GM23338 (cell line): ENCODE results near the gene FBXO31. TPM values are rescaled to one million over a fixed set of nuclear protein-coding genes. Genes with fewer than 3 reads are reported as not detected.

ENCODE experiments used
- ATAC-seq: fragments of 200-7000 bp; cut with Tn5 transposase; 3 replicates; pipeline ENCODE4 v1.9.1; 2020
- DNase-seq: peaks from one replicate; pipeline ENCODE4 v3.0.0-alpha.2; 2015; ENCODE audit warnings: low spot score
- H2AFZ ChIP-seq: fragments of 200-600 bp; sonication (generic); 2 replicates; pipeline ENCODE4 v1.8.0; 2016; ENCODE audit warnings: antibody characterized with exemption, mild to moderate bottlenecking, moderate library complexity
- H3F3A ChIP-seq: fragments of 200-600 bp; sonication (generic); replicated peaks from 2 replicates; pipeline ENCODE4 v1.8.0; 2017; ENCODE audit warnings: antibody characterized with exemption, mixed run types, low read depth
- H3K27ac ChIP-seq: fragments of 200-600 bp; sonication (generic); 2 replicates; pipeline ENCODE4 v1.6.1; 2016; ENCODE audit warnings: low read depth
- H3K27me3 ChIP-seq: fragments of 200-600 bp; sonication (generic); 2 replicates; pipeline ENCODE4 v1.8.0; 2016; ENCODE audit warnings: mild to moderate bottlenecking, mixed run types, moderate library complexity; ENCODE audit not compliant: insufficient read depth
- H3K36me3 ChIP-seq: fragments of 200-600 bp; sonication (generic); 2 replicates; pipeline ENCODE4 v1.8.0; 2016; ENCODE audit warnings: mild to moderate bottlenecking; ENCODE audit not compliant: insufficient read depth
- H3K4me1 ChIP-seq: fragments of 200-600 bp; sonication (generic); 2 replicates; pipeline ENCODE4 v1.8.0; 2016; ENCODE audit warnings: mild to moderate bottlenecking, moderate library complexity; ENCODE audit not compliant: insufficient read depth
- H3K4me2 ChIP-seq: fragments of 200-600 bp; sonication (generic); 2 replicates; pipeline ENCODE4 v1.7.1; 2017; ENCODE audit warnings: mixed run types
- H3K4me3 ChIP-seq: fragments of 200-600 bp; sonication (generic); 2 replicates; pipeline ENCODE4 v1.6.1; 2016; ENCODE audit warnings: mixed run types
- H3K79me2 ChIP-seq: fragments of 200-600 bp; sonication (generic); replicated peaks from 2 replicates; pipeline ENCODE4 v1.8.0; 2017; ENCODE audit warnings: mild to moderate bottlenecking; ENCODE audit not compliant: insufficient read depth
- H3K9me2 ChIP-seq: fragments of 200-600 bp; sonication (generic); 2 replicates; pipeline ENCODE4 v1.8.0; 2017; ENCODE audit not compliant: insufficient read depth
- H4K20me1 ChIP-seq: fragments of 200-600 bp; sonication (generic); replicated peaks from 2 replicates; pipeline ENCODE4 v1.8.0; 2017; ENCODE audit warnings: mild to moderate bottlenecking; ENCODE audit not compliant: insufficient read depth
- H3K27ac Mint-ChIP-seq: 2 replicates; pipeline ENCODE4 v1.8.0; 2020; ENCODE audit warnings: inconsistent platforms, mild to moderate bottlenecking, moderate library complexity, mixed read lengths
- H3K27me3 Mint-ChIP-seq: 3 replicates; pipeline ENCODE4 v1.8.0; 2022; ENCODE audit warnings: low read depth, mild to moderate bottlenecking, moderate library complexity, mixed read lengths, inconsistent platforms; ENCODE audit not compliant: insufficient read depth, poor library complexity
- H3K36me3 Mint-ChIP-seq: 3 replicates; pipeline ENCODE4 v1.8.0; 2021; ENCODE audit warnings: low read depth, mild to moderate bottlenecking, inconsistent platforms, moderate library complexity, mixed read lengths
- H3K4me1 Mint-ChIP-seq: 3 replicates; pipeline ENCODE4 v1.8.0; 2020; ENCODE audit warnings: mild to moderate bottlenecking, inconsistent platforms, mixed read lengths
- H3K4me3 Mint-ChIP-seq: 3 replicates; pipeline ENCODE4 v1.8.0; 2021; ENCODE audit warnings: moderate library complexity, mild to moderate bottlenecking, inconsistent platforms, mixed read lengths
- H3K9me3 Mint-ChIP-seq: 3 replicates; pipeline ENCODE4 v1.8.0; 2020; ENCODE audit warnings: moderate library complexity, mild to moderate bottlenecking, inconsistent platforms, mixed read lengths
- CREB1 ChIP-seq: fragments of 250-450 bp; sonication (Bioruptor Pico); IDR thresholded peaks from 2 replicates; pipeline ENCODE4 v1.5.0; 2020; ENCODE audit warnings: low read depth, mild to moderate bottlenecking, moderate library complexity
- EZH2 ChIP-seq: fragments of 200-600 bp; sonication (generic); IDR thresholded peaks from one replicate; pipeline ENCODE4 v1.8.0; 2017; ENCODE audit warnings: antibody characterized with exemption, mild to moderate bottlenecking, low read depth; ENCODE audit not compliant: unreplicated experiment
- EZH2phosphoT487 ChIP-seq: fragments of 200-600 bp; sonication (generic); IDR thresholded peaks from one replicate; pipeline ENCODE4 v1.8.1; 2018; ENCODE audit warnings: antibody characterized with exemption; ENCODE audit not compliant: unreplicated experiment
- JUNB ChIP-seq: IDR thresholded peaks from one replicate; pipeline ENCODE4 v1.6.1; 2016; ENCODE audit warnings: antibody characterized with exemption; ENCODE audit not compliant: unreplicated experiment
- NANOG ChIP-seq: IDR thresholded peaks from 2 replicates; pipeline ENCODE4 v1.6.1; 2016; ENCODE audit warnings: antibody characterized with exemption, borderline replicate concordance
- POLR2AphosphoS5 ChIP-seq: IDR thresholded peaks from 2 replicates; pipeline ENCODE4 v1.6.1; 2016; ENCODE audit warnings: antibody characterized with exemption, low read depth
- REST ChIP-seq: IDR thresholded peaks from one replicate; pipeline ENCODE4 v1.6.1; 2018; ENCODE audit warnings: antibody characterized with exemption; ENCODE audit not compliant: unreplicated experiment
- STAT1 ChIP-seq: IDR thresholded peaks from one replicate; pipeline ENCODE4 v1.6.1; 2016; ENCODE audit warnings: antibody characterized with exemption; ENCODE audit not compliant: unreplicated experiment
- ZNF114 ChIP-seq: fragments of 250-450 bp; sonication (Bioruptor Pico); IDR thresholded peaks from 2 replicates; pipeline ENCODE4 v1.5.0; 2020; ENCODE audit warnings: mild to moderate bottlenecking, moderate library complexity
- ZNF331 ChIP-seq: fragments of 250-450 bp; sonication (Bioruptor Pico); IDR thresholded peaks from 2 replicates; pipeline ENCODE4 v1.5.0; 2020; ENCODE audit warnings: low read depth, mild to moderate bottlenecking, moderate library complexity
- ZNF462 ChIP-seq: fragments of 250-450 bp; sonication (Bioruptor Pico); IDR thresholded peaks from 2 replicates; pipeline ENCODE4 v1.5.0; 2020; ENCODE audit warnings: mild to moderate bottlenecking, moderate library complexity
- polyA plus RNA-seq: library from polyadenylated mRNA; unstranded; fragments of >200 nt; fragmentation: Nextera tagmentation; extraction: Ambion mirVana; gene quantifications from 2 replicates; pipeline ENCODE4 v1.2.1, GENCODE V29; 2016
- total RNA-seq: library from RNA; depleted of rRNA; stranded (reverse); fragments of >200 nt; shearing (Covaris generic); gene quantifications from 2 replicates; pipeline ENCODE4 v1.2.3, GENCODE V29; 2014
- TF ChIP-seq, protein P1 (sequence below): IDR thresholded peaks from 2 replicates; pipeline ENCODE4 v1.6.1; 2016; ENCODE audit warnings: antibody characterized with exemption
- TF ChIP-seq, protein P2 (sequence below), 2 experiments: fragments of 200-600 bp in 1 of 2; sonication (generic) in 1 of 2; conservative IDR thresholded peaks; 2 replicates each; pipeline versions ENCODE4 v1.5.1 to v1.6.1; 2016 to 2017; ENCODE audit warnings: antibody characterized with exemption in 2 of 2, low read depth in 2 of 2, mild to moderate bottlenecking in 2 of 2, moderate library complexity in 1 of 2

The FBXO31 gene
- total and polyA plus RNA-seq, 2 experiments from 2014 or later, result 7.0 to 23.8 TPM

DNA sequence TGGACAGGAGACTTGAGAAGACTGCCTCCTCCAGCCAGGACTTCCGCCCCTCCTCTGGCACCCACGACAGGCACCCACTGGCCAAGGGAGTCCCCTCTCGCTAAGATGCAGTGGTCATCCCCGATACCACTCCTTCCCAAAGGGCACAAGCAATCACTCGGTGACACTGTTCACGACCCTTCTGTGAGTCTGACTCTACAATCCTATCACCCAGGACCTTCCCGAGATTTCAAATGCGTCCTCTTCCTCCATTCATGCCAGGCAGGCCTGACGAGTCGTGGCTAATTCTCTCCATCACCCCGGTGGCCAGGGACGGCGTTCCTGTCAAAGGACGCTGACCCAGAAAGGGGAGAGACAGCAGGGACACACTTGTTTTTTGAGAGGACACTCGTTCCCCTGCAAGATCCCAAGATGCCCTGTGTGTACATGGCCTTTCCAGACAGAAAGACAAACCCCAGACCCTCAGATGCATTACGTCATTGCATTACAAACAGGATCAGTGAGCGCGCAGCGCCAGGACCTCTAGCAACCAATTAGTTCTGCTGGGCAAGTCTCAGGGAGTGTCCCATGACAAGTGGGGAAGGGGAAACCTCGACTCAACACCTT lies 12.2 kb downstream of the FBXO31 start:
- H3K27me3 ChIP-seq, result no peaks in the 10 kb centered on the region
- peaks cover 87% of the 10 kb centered on the region for H3K79me2 ChIP-seq
- no peaks in the 10 kb centered on the region for H3K9me2 ChIP-seq
- no peak overlapping the region for H2AFZ ChIP-seq
- DNase-seq (no peak), ATAC-seq (no peak)
- no peak overlapping the region for H3K4me2 ChIP-seq
- H3K27ac ChIP-seq, result no peak overlapping the region
- no peaks in the 10 kb centered on the region for H3K36me3 ChIP-seq
- no peaks in the 10 kb centered on the region for H3K27me3 Mint-ChIP-seq
- H3K4me1 ChIP-seq, result no peaks in the 10 kb centered on the region
- peaks cover 24% of the 10 kb centered on the region for H3K4me1 Mint-ChIP-seq
- H3F3A ChIP-seq, result no peaks in the 10 kb centered on the region
- TF ChIP-seq ZNF462 (CRISPR knock-in tag), result no peak
- TF ChIP-seq POLR2AphosphoS5, result no peak
- TF ChIP-seq CREB1 (CRISPR knock-in tag), result no peak
- TF ChIP-seq EZH2phosphoT487, result no peak
- no peak for TF ChIP-seq JUNB
- TF ChIP-seq, protein P1, sequence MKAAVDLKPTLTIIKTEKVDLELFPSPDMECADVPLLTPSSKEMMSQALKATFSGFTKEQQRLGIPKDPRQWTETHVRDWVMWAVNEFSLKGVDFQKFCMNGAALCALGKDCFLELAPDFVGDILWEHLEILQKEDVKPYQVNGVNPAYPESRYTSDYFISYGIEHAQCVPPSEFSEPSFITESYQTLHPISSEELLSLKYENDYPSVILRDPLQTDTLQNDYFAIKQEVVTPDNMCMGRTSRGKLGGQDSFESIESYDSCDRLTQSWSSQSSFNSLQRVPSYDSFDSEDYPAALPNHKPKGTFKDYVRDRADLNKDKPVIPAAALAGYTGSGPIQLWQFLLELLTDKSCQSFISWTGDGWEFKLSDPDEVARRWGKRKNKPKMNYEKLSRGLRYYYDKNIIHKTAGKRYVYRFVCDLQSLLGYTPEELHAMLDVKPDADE, result no peak
- TF ChIP-seq EZH2, result no peak
- no peak for TF ChIP-seq ZNF331
- no peak for TF ChIP-seq ZNF114 (CRISPR knock-in tag)
- no peak for TF ChIP-seq REST
- TF ChIP-seq NANOG, result no peak
- no peak for TF ChIP-seq STAT1
- TF ChIP-seq, protein P2, sequence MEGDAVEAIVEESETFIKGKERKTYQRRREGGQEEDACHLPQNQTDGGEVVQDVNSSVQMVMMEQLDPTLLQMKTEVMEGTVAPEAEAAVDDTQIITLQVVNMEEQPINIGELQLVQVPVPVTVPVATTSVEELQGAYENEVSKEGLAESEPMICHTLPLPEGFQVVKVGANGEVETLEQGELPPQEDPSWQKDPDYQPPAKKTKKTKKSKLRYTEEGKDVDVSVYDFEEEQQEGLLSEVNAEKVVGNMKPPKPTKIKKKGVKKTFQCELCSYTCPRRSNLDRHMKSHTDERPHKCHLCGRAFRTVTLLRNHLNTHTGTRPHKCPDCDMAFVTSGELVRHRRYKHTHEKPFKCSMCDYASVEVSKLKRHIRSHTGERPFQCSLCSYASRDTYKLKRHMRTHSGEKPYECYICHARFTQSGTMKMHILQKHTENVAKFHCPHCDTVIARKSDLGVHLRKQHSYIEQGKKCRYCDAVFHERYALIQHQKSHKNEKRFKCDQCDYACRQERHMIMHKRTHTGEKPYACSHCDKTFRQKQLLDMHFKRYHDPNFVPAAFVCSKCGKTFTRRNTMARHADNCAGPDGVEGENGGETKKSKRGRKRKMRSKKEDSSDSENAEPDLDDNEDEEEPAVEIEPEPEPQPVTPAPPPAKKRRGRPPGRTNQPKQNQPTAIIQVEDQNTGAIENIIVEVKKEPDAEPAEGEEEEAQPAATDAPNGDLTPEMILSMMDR (conservative IDR thresholded peaks at IDR 0.05; ENCODE audit: low read depth in 2 of 2), result no peak
- no peak overlapping the region for H3K4me3 Mint-ChIP-seq
- no peaks in the 10 kb centered on the region for H3K36me3 Mint-ChIP-seq
- no peaks in the 10 kb centered on the region for H3K9me3 Mint-ChIP-seq
- H4K20me1 ChIP-seq, result peaks cover 30% of the 10 kb centered on the region; the same call in 1 of the 2 replicates
- peak overlapping the region; percentile 7; the same call in 1 of the 2 replicates for H3K27ac Mint-ChIP-seq
- no peak overlapping the region for H3K4me3 ChIP-seq
